Liver (tissue), 3 donors: ENCODE measurements around the gene LPAR1.

Experiments
- ATF3 ChIP-seq: IDR thresholded peaks from 2 replicates; pipeline ENCODE4 v1.6.1; 2016; ENCODE audit warnings: antibody characterized with exemption
- CTCF ChIP-seq: fragments of 150-350 bp; IDR thresholded peaks from 2 replicates; pipeline ENCODE4 v1.5.1; 2017; ENCODE audit warnings: improper control_type of control experiment, low read depth, low read length; ENCODE audit not compliant: missing input control
- EGR1 ChIP-seq, 2 donors: IDR thresholded peaks; 2 replicates each; pipeline ENCODE4 v1.6.1; 2016 to 2018; ENCODE audit warnings: antibody characterized with exemption in 2 of 2, low read depth in 2 of 2
- GABPA ChIP-seq, 2 donors: IDR thresholded peaks in 1 of 2; conservative IDR thresholded peaks in 1 of 2; 2 replicates each; pipeline ENCODE4 v1.6.1; 2016; ENCODE audit warnings: antibody characterized with exemption in 2 of 2, mild to moderate bottlenecking in 1 of 2, moderate library complexity in 1 of 2
- JUND ChIP-seq, 2 donors: IDR thresholded peaks; 2 replicates each; pipeline ENCODE4 v1.6.1; 2016; ENCODE audit warnings: antibody characterized with exemption in 2 of 2
- MAX ChIP-seq: IDR thresholded peaks from 2 replicates; pipeline ENCODE4 v1.6.1; 2016; ENCODE audit warnings: antibody characterized with exemption
- NR2F2 ChIP-seq: IDR thresholded peaks from 2 replicates; pipeline ENCODE4 v1.6.1; 2016; ENCODE audit warnings: antibody characterized with exemption
- RAD21 ChIP-seq, 2 donors: IDR thresholded peaks; 2 replicates each; pipeline ENCODE4 v1.6.1; 2016; ENCODE audit warnings: antibody characterized with exemption in 2 of 2, mild to moderate bottlenecking in 2 of 2
- REST ChIP-seq: IDR thresholded peaks from 2 replicates; pipeline ENCODE4 v1.6.1; 2016; ENCODE audit warnings: antibody characterized with exemption, mild to moderate bottlenecking
- SP1 ChIP-seq: IDR thresholded peaks from 2 replicates; pipeline ENCODE4 v1.6.1; 2018; ENCODE audit warnings: antibody characterized with exemption, mild to moderate bottlenecking
- TAF1 ChIP-seq: conservative IDR thresholded peaks from 2 replicates; pipeline ENCODE4 v1.6.1; 2016; ENCODE audit warnings: antibody characterized with exemption, mild to moderate bottlenecking
- YY1 ChIP-seq: IDR thresholded peaks from 2 replicates; pipeline ENCODE4 v1.6.1; 2016; ENCODE audit warnings: antibody characterized with exemption, mild to moderate bottlenecking
- ZBTB33 ChIP-seq: IDR thresholded peaks from 2 replicates; pipeline ENCODE4 v1.6.1; 2016; ENCODE audit warnings: antibody characterized with exemption
- donor health status: healthy.
- donor health status: healthy.

GRCh38 chr9:110891760-110892159 is 146.5 kb downstream of the LPAR1 start:
- no peak for TF ChIP-seq CTCF
- no peak for TF ChIP-seq ZBTB33
- TF ChIP-seq TAF1, result no peak
- no peak for TF ChIP-seq SP1
- no peak for TF ChIP-seq MAX
- no peak for TF ChIP-seq EGR1 (IDR thresholded peaks at IDR 0.05; ENCODE audit: low read depth in 2 of 2)
- TF ChIP-seq REST, result no peak
- TF ChIP-seq NR2F2, result no peak
- no peak for TF ChIP-seq RAD21 (IDR thresholded peaks at IDR 0.05)
- no peak for TF ChIP-seq GABPA (IDR thresholded peaks at IDR 0.05 in 1 of 2, conservative IDR thresholded peaks at IDR 0.05 in 1 of 2)
- no peak for TF ChIP-seq YY1
- TF ChIP-seq ATF3, result no peak
- TF ChIP-seq JUND (IDR thresholded peaks at IDR 0.05), result peak in 1 of 2 donors; percentile 25
